GM15510 (cell line): ENCODE data around the gene CACUL1.

ENCODE experiments used
- POLR2A ChIP-seq: IDR thresholded peaks from 3 replicates; pipeline ENCODE4 v1.6.1; 2011; ENCODE audit warnings: borderline replicate concordance; ENCODE audit not compliant: insufficient read length; ENCODE audit errors: extremely low read depth

CACUL1 gene

DNA sequence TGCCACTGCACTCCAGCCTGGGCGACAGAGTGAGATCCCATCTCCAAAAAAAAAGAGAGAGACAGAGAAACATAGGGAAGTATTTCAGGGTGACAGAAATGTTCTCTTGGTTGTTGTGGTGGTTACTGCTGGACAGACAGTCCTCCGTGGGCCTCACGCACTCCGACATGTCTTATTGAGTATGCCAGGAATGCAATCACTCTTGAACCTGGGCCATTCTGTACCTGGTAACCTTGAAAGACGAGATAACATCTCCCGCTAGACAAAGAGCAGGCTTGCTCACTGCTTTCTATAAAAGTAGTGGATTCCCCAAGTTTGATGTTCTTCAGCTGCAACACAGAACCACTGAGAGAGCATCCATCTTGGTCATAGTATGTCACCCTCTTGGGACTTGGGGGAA is 6.7 kb downstream of the CACUL1 start:
- TF ChIP-seq POLR2A: no peak

DNA sequence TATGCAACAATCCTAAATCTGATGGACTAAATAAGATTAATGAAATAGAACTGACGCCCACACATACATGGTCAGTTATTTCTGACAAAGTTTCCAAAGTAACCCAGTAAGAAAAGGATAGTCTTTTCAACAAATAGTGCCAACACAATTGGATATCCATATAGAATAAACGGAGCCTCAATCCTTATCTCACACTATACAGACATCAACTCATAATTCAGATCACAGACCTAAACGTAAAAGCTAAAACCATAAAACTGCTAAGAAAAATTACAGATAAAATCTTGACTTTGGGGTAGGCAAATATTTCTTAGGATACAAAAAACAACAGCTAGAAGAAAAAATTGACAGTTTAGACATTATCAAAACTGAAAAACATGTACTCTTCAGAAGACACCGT is 8.5 kb downstream of the CACUL1 start:
- no peak for TF ChIP-seq POLR2A

DNA sequence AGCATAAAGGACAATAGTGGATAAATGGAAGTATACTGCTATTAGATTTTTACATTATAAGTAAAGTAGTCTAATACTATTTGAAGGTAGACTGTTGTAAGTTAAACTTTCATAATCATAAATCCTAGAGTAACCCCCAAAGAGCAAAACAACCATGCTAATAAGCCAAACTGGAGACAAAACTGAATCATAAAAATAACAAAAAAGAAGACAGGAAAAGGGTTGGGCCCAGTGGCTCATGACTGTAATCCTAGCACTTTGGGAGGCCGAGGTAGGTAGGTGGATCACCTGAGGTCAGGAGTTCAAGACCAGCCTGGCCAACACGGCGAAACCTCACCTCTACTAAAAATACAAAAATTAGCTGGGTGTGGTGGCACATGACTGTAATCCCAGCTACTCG is 9.7 kb downstream of the CACUL1 start:
- TF ChIP-seq POLR2A: no peak

DNA sequence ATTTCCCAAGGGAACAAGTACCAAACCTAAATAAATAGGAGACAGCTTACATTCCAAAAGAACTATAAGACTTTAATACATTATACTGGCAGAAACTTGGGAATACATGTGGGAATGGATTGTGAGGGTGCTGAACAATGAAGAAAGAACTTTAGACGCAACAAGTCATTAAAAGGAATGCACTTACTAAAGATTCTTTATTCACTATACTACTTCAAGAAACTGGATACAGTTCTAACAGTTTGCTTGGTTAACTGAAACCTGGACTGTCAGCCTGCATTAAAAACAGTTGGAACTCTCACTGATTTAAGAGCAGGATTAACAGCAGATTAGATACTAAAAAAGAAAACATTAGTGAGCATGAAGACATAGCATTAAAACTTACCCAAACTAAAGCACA is 12.0 kb downstream of the CACUL1 start:
- no peak for TF ChIP-seq POLR2A

DNA sequence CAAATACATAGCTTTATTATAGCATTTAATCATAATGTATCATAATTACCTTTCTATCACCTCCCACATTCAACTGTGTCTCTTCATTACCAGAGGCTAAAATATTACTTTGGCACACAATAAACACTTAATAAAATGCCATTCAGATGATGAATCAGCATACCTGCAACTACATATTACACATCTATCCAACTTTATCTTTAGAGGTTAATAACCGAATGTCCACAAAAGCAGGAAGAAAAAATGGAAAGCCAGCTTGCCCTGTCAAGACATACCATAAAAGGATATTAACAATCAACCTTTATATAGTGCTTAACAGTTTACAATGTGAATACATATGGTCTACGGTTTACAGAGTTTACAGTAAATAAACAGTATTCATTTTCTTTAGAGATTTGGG is 12.7 kb downstream of the CACUL1 start:
- no peak for TF ChIP-seq POLR2A

DNA sequence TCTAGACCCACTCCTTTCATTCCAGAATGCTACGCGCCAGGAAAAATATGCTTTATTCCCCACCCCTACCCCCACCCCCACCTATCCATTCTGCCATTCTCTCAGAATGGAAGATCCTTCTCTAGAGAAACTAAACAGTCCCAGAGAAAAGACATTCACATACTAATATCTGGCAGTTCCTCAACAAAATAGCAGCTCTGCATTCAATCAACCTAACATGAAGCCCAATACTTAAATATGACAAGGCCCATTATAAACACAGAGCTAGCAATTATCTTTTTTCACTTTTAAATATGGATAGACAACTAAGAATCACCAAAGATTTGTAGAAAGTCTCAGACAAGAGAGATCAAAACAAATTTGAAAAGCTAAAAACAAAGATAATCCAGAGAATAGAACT is 16.4 kb downstream of the CACUL1 start:
- TF ChIP-seq POLR2A: no peak

DNA sequence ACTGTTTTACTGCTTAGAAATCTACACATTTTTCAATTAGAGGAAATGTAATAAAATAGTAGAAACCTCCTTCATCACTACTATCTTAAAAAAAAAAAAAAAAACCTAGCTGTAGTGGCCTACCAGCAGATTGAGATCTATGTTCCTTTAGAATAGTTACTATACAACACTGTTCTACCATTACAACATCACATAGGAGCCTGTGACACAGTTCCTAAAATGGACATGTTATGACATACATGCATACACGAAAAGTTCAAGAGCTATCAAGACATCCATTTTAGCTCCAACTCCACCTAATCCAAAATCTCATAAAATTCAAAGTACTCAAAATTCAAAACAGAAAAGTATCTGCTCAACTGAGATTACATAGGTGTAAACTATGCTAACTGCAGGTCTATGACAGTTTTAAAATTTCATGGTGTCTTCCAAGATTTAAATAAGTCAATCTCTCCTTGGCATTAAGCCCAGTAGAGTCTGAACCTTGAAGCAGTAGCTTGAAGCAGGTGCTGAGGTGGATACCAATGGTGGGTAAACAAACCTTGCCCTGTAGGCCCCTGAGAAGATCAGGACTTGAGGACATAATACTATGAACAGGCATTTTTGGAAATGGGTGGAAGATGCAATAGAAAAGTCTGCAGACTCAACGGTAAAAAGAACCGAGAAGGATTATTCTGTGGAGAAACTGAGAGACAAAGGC is 17.0 kb downstream of the CACUL1 start:
- no peak for TF ChIP-seq POLR2A

DNA sequence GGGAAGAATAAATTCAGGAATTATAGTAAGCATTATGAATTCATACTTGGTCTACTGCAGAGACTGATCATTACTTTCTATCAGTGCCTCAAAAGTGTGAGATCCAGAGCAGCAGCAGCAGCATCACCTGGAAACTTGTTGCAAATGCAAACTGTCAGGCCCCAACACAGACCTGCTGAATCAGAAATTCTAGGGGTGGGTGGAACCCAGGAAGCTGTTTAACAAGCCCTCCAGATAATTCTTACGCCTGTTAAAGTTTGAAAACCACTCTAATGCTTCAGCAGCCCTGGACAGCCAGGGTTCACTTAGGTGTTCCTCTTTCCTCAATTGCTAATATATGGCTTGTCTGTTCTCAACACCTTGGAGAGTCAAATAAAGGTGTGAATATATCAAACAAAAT is 19.5 kb downstream of the CACUL1 start:
- TF ChIP-seq POLR2A: no peak

DNA sequence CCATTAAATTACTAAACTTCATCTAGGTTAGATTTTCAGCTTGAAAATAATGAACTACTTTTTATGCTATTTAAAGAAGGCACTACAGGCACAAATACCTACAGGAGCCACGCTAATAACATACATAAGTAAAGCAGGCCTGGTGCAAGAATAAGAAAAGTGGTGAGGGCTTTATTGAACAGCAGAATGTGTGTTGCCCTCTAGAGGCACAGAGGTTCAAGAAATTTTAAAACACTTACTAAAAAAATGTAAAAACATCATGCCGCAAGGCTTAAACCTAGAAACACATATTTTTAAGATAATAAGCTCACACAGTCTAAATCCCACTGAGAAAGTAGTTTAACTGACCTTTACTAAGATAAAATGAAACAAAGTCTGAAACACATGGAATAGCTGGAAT is 20.3 kb downstream of the CACUL1 start:
- no peak for TF ChIP-seq POLR2A

DNA sequence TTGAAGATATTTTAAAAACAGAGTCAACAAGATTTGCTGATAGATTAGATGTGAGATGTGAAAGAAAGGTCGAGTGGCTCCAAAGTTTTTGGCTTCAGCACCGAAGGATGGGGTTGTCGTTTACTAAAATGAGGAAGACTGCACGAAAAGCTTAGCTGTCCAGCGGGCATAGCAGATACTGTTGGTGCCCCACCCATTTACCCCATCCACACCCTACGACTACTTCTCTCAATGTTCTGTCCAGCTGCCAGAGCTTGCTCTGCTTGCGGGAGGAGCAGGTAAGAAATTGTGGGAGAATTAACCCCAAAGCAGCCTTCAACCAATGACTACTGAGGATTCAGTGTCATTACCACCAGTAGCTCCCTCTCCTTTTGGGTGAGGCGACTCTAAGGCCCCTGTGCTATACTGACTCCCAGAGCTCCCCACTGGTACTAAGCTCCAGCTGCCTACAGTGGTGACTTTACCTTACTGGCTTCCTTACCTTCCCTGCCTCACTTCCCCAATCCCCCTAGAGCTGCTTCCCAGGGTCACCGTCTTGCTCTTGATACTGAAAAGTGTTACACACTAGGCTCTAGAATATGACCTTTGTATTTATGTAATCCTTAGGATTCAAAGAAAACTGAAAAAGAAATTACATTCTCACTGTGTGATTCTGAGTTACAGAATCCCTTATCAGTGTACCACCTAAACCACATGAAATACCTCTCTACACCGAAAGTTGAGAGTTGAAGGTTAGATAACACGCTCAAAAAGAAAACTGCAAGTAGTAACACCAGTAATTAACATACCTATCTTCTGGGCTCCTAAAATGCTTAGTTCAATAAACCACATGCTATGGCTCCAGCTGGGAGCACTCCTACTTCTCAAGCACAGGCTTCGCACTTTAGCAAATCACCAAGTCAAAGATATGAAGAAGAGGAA is 22.3 kb downstream of the CACUL1 start:
- no peak for TF ChIP-seq POLR2A

DNA sequence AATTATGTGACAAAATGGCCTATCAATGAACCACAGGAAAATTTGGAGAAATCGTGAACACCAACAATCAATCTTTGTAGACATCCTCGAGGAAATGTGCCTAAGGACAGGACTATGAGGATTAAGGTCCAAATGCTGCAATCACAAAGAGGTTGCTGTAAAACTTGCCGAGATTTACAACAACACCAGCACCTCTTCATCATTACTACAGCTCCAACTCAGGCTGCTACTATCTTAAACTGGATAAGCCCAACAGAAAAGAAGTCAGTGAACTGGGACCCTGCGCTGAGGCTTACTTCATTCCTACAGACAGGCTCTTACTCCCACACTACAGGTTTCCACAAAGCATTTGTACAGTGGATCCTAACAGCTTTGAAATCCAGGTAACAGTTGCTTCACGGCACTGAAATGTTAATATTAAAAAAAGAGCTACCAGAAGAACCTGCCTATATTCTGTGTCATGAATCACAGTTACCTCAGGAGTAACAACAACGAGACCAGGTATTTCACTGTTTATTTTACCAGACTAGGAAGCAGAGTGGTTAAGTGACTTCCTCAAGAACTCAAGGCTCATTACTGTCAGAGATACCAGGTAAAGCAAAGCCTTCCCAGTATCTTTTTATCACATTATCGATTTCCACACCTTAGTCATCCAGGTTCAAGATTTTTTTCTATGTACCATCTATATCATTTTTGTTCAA is 23.9 kb downstream of the CACUL1 start:
- TF ChIP-seq POLR2A: no peak

DNA sequence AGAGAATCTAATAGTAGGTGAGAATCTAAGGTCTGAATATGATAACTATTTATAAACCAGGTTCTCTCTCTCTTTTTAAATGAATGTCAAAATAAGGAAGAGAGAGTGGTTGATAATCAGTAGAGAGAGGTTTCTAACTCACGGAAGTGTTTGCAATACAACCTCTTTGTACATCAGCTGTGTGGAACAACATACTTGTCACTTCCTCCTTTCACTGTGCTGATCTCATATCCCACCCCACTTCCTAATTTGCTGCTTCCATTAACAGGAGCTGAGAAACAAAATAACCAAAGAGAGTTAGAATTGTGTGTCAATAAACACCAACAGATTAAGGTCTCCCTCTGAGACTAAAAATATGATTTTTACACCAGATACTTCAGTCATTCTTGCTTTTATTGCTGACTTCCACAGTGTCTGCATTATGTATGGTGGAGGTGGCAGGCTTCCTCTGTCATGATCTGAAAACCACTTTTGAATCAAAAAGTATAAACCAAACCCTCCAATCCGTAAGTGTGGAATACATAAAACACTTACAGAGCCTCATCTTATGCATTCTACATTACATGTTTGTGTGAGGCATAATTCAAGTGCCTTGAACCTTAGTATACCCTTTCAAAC is 25.0 kb downstream of the CACUL1 start:
- no peak for TF ChIP-seq POLR2A

DNA sequence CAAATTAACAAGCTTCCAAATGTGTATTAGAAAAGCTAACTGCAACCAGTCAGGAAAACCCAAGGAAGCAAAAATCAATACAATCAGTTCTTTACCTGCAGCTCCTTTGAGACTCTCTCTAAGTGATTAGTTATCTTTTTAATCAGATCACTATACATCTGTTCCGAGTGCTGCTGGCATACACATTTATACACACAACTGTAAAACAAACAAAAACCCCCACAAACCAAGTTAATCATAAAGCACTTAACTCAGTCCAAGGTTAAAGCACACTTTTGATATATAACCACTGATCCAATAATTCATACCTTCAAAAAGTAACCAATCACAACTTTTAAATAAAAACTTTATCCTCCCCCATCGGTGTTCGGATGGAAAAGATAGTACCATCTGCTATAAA is 25.6 kb downstream of the CACUL1 start:
- no peak for TF ChIP-seq POLR2A

DNA sequence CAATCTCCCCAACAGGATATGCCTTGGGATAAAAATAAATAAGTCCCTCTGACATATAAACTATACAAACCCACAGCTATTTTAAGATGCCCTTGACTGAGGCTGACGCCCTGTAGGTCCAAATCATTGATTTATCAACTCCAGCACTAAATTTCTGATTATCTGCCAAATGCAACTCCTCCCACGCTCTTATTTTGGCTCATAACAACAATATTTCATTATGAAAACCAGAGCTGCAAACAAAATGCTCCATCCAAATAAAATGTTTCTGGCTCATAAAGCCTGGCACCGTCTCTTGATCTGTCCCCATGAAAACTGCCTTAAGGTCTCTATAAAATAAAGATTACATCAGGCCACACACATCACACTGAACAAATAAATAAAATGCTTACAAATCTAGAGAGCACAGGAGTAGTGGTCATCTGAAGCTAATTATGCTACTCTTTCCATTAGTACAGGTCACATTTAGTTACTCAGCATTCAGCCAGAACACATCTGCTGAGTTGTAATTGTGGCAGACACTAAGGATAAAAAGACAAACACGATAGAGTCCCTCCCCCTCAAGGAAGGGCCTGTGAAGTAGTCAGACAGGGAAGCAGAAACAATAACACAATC is 28.8 kb downstream of the CACUL1 start:
- no peak for TF ChIP-seq POLR2A
